Measurements from ENCODE around the gene RCL1.
A peak's percentile ranks its signal among the peaks of the same experiment; 100 is the strongest.

Gene RCL1

GRCh38 chr9:4814913-4815312, 22.2 kb downstream of the RCL1 start:
- no peak for DNase-seq

GRCh38 chr9:4815381-4815956, 22.7 kb downstream of the RCL1 start:
- no peak for DNase-seq

- no peak for DNase-seq
Measured at GRCh38 chr9:4820168-4820567, 27.4 kb downstream of the RCL1 start.

DNA sequence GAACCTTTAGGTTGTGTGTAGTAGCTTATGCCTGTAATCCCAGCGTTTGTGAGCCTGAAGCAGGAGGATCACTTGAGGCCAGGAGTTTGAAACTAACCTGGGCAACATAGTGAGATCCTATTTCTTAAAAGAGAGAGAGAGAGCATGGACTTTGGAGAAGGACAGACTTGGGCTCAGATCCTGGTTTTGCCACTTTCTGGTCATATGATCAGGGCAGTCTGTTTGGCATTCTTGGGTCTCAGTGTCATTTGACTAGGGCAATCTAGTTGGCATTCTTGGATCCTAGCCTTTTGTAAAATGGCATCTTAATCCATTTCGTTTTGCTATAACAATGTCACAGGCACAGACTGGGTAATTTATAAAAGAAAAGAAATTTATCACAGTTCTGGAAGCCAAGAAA, 28.4 kb downstream of the RCL1 start:
- no peak for DNase-seq

GRCh38 chr9:4822057-4822456, 29.3 kb downstream of the RCL1 start:
- DNase-seq = no peak

- no peak for DNase-seq
Measured at GRCh38 chr9:4826417-4827166, 33.8 kb downstream of the RCL1 start.

- no peak for DNase-seq
Measured at GRCh38 chr9:4827224-4827623, 34.5 kb downstream of the RCL1 start.

- no peak for DNase-seq
Measured at GRCh38 chr9:4828761-4829160, 36.0 kb downstream of the RCL1 start.

GRCh38 chr9:4829969-4830368, 37.2 kb downstream of the RCL1 start:
- DNase-seq = no peak

- no peak for DNase-seq
Measured at GRCh38 chr9:4830699-4831098, 38.0 kb downstream of the RCL1 start.

DNA sequence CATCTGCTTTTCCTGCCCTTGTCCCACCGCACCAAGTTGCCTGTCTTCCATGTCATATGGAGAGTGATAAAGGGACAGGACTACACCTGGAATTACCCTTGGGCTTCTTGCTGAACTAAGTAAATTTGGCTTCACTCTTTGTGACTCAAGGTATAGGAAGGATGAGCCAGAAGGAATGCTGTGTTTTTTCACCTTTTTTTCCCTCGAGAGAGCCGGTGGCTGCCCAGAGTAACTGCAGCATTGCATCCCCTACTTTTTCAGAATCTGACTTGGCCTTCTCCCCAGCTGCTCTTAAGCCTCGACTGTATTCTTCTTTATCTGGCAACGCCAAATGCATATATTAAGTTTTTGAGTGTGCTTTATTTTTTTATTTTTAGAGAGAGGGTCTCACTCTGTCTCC, 38.4 kb downstream of the RCL1 start:
- DNase-seq = no peak

DNA sequence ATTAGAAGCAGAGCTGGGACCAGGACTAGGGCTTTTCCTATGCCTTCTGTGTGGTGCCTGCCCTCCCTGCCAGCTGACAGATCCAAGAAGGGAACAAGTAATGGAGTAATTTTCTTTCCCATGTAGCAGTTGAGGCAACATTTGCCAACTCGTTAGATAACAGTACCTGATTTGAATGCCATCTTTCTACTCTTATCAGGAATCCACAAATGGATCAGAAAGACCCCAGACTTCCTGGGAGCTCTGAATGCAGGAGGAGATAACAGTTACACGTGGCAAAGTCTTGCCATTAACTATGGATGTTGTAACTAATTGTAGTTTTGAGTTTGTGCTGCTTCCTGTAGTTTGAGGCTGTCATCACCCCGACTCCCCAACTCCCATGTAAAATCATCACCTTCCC, 39.2 kb downstream of the RCL1 start:
- DNase-seq = no peak

GRCh38 chr9:4832786-4833579, 40.2 kb downstream of the RCL1 start:
- DNase-seq = peak; percentile 37

- no peak for DNase-seq
Measured at GRCh38 chr9:4833781-4834560, 41.2 kb downstream of the RCL1 start.

DNA sequence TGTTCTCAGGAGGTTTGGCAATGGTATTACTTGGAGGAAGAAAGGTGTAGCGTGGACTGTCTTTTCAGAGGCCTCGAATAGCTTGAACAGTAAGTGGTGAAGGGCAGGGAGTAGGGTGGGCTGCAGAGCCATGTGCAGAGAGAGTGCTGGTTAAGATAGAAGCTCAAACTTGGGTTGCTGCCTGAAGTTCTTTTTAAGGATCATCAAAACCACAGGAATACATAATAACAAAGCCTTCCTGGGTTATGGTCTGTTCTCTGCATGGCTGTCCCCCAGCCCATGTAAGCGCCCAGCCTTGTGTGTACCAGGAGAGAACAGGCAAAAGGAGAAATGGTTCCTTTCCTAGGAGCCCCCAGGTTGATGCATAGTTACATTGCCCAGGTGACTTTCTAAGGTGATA, 43.9 kb downstream of the RCL1 start:
- DNase-seq = no peak

DNA sequence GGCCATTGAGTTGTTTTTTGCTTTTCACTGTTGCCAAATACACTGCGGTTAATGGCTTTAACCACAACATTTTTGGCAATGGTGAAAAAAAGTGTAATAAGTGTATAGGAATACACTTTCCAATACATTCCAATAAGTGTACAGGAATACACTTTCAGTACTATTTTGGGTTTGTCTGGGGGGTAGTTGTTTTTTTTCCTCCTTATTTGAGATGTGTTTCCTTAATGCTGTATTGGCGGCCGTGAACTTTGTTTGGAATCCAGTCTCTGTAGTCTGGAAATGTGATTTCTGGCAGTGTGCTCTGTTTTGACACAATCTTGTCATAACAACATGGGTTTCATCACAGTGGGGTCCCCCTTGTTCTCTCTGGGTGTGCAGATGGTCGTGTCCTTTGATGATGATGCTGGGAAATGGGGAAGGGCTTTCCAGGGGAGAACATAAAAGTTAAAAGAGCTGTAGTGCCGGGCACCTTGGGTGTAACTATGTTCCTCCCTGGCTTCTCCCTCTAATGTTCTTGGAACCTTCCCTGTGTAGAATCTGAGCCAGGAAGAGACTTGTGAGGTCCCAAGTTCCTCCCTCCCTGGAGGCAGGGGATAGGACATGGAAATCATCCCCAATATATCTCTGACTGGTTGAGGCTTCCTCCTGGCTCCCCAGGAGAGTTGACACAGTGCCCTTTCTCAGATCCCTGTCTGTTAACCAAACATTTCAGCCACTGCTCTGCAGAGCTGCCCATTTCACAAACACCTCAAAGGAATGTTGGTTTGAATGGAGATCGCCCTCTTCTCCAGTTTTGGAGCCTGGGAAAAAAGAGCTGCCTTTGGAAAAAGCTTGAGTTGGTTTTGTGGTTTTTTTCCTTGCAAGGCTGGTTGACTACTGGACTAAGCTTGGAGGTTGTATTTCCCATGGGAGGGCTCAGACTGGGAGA, 44.8 kb downstream of the RCL1 start:
- DNase-seq = no peak

- DNase-seq = no peak
Measured at GRCh38 chr9:4838189-4838546, 45.4 kb downstream of the RCL1 start.

DNA sequence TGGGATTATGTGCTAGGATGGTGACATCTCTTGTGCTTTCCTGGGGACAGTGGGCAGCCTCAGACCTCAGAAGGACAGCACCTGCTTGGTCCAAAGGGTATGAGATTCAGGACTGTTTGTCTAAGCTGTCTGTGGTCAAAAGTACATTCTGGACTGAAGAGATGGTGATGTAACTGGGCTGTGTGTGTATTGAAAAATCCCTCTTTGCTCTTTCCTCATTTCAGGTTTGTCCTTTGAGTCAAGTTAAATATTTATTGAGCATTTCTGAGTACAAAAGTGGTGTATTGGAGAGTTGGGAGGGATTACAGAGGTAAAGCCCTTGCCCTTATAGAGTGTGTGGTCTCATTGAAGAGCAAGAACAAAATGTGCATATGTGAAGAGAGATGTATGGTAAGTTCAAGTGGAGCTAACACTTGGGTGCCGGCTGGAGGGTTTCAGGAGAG, 46.7 kb downstream of the RCL1 start:
- no peak for DNase-seq

DNA sequence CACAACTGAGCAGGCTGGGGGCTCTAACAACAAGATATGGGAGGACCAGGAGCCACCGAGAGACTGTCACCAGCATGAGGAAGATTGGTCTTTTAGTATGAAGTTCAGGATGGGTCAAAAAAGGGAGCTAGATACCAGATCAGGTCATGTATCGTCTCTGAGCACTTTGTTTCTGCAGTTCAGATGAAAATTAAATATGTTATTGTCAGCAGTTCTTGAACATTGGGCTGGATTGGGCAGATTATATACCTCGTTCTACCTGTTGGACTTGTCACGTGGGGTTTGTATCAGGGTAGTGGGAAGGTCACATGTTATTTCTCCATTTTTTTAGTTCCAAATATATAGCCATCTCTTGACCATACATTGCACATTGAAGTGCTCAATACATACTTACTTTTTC, 47.3 kb downstream of the RCL1 start:
- DNase-seq = no peak

DNA sequence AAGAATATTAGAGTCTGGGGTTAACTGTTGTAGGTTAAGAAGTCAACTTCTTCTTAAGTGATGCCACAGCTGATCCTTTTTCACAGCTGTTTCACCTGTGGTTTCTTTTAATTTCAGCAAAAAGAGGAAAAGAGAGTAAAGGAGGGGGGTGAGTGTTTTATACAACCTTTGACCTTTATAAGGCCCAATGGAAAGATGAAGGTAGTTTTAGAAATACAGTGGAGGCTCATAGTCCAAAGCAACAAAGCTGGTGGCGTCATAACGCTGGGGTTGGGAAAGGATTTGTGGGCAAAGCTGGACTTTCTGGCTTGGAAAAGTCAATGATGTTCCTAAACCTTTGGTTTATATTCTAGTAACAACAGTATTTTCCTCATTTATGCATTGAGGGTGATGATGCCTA, 49.5 kb downstream of the RCL1 start:
- DNase-seq = no peak

GRCh38 chr9:4842734-4843133, 50.0 kb downstream of the RCL1 start:
- DNase-seq = no peak
